HL-60 (cell line): ENCODE results near the gene STIP1.

ENCODE experiments used
- POLR2AphosphoS5 ChIP-seq: IDR thresholded peaks from 2 replicates; pipeline ENCODE4 v1.6.1; 2012; ENCODE audit warnings: low read depth
- TF ChIP-seq, protein P1 (sequence below): IDR thresholded peaks from 2 replicates; pipeline ENCODE4 v1.6.1; 2012; ENCODE audit warnings: low read depth; ENCODE audit not compliant: insufficient replicate concordance
- TF ChIP-seq, protein P2 (sequence below): IDR thresholded peaks from one replicate; pipeline ENCODE4 v1.5.1; 2011; ENCODE audit warnings: low read length, control low read depth, inconsistent platforms; ENCODE audit not compliant: insufficient read depth

GRCh38 chr11:64227405-64227956 is 41.5 kb downstream of the STIP1 start:
- no peak for TF ChIP-seq POLR2AphosphoS5
- TF ChIP-seq, protein P1, sequence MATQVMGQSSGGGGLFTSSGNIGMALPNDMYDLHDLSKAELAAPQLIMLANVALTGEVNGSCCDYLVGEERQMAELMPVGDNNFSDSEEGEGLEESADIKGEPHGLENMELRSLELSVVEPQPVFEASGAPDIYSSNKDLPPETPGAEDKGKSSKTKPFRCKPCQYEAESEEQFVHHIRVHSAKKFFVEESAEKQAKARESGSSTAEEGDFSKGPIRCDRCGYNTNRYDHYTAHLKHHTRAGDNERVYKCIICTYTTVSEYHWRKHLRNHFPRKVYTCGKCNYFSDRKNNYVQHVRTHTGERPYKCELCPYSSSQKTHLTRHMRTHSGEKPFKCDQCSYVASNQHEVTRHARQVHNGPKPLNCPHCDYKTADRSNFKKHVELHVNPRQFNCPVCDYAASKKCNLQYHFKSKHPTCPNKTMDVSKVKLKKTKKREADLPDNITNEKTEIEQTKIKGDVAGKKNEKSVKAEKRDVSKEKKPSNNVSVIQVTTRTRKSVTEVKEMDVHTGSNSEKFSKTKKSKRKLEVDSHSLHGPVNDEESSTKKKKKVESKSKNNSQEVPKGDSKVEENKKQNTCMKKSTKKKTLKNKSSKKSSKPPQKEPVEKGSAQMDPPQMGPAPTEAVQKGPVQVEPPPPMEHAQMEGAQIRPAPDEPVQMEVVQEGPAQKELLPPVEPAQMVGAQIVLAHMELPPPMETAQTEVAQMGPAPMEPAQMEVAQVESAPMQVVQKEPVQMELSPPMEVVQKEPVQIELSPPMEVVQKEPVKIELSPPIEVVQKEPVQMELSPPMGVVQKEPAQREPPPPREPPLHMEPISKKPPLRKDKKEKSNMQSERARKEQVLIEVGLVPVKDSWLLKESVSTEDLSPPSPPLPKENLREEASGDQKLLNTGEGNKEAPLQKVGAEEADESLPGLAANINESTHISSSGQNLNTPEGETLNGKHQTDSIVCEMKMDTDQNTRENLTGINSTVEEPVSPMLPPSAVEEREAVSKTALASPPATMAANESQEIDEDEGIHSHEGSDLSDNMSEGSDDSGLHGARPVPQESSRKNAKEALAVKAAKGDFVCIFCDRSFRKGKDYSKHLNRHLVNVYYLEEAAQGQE: no peak
- TF ChIP-seq, protein P2, sequence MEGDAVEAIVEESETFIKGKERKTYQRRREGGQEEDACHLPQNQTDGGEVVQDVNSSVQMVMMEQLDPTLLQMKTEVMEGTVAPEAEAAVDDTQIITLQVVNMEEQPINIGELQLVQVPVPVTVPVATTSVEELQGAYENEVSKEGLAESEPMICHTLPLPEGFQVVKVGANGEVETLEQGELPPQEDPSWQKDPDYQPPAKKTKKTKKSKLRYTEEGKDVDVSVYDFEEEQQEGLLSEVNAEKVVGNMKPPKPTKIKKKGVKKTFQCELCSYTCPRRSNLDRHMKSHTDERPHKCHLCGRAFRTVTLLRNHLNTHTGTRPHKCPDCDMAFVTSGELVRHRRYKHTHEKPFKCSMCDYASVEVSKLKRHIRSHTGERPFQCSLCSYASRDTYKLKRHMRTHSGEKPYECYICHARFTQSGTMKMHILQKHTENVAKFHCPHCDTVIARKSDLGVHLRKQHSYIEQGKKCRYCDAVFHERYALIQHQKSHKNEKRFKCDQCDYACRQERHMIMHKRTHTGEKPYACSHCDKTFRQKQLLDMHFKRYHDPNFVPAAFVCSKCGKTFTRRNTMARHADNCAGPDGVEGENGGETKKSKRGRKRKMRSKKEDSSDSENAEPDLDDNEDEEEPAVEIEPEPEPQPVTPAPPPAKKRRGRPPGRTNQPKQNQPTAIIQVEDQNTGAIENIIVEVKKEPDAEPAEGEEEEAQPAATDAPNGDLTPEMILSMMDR: no peak
